Ureter (tissue), 1 donor: ENCODE measurements around the gene MGARP. TPM values are rescaled to one million over a fixed set of nuclear protein-coding genes. Genes with fewer than 3 reads are reported as not detected.

Source experiments
- DNase-seq: peaks from one replicate; pipeline ENCODE4 v3.0.0-alpha.2; 2020; ENCODE audit warnings: low spot score
- total RNA-seq: library from RNA; stranded (reverse); gene quantifications from one replicate; pipeline ENCODE4 v1.2.4, GENCODE V29; 2023
- donor health status: DM: yes; HTN: yes; CAD: no.

Gene MGARP
- total RNA-seq, 1 donor from 2014 or later = 0.75 TPM

- no peak for DNase-seq
These were observed 36.3 kb downstream of the MGARP start for GRCh38 chr4:139243448-139244365.

DNA sequence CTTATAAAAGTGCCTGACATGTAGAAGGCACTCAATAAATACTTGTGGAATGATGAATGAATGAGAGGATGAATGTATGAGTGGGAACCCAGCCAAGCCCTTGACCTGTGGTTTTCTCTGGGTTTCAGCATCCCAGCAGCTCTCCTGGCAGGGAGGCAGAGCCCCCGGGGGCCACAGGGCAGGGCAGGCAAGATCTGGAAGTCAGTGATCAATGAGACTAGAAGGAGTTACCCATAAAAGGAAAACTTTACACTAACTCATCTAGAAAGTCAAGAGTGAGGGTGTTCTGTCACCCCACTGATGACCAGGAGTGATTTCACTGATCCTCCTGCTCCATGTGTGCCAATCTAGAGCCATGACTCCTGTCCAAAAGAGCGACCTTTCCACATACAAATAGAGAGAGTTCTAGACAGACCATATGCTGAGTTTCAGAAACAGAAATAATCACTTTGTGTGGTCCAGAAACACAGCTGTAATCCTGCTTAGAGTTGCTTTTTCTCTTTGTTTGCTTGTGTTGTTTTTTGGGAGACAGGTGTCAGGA, 37.4 kb downstream of the MGARP start:
- no peak for DNase-seq

DNA sequence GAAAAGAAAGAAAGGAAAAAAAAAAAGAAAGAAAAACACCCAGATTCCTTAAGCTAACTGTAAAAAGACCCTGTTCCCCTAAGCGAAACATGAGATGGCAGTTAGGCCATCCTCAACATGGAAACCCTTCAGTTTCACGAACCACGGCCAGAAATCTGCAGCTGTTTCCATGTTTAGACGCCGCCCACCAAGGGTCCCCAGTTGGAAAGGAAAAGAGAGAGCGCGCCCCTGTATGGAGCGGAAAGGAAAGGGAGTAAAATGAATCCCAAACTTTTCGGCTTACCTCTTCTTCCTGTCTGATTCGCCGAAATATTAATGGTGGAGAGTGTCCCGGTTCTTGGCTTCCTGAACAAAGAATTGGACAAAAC, 38.3 kb downstream of the MGARP start:
- no peak for DNase-seq

GRCh38 chr4:139241086-139241783, 38.8 kb downstream of the MGARP start:
- no peak for DNase-seq

GRCh38 chr4:139239127-139239772, 40.8 kb downstream of the MGARP start:
- DNase-seq = no peak

DNA sequence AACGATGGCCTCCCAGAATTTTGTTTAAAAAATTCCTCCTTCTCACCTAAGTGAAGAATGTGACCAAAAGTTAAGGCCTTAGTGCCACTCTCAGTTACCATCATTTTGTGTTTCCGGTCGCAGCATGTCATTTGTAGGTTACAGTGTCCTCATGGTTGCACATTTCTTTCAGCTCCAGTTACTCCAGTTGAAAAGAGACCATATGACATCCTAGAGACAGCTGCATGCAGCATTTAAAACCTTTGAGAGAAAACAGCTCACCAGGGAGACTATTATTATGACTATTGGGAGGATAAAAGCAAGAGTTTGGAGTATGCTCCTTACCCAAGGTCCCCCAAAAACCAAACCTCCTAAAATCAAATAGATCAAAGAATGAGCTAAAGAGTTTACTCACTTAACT, 45.8 kb downstream of the MGARP start:
- DNase-seq = no peak

DNA sequence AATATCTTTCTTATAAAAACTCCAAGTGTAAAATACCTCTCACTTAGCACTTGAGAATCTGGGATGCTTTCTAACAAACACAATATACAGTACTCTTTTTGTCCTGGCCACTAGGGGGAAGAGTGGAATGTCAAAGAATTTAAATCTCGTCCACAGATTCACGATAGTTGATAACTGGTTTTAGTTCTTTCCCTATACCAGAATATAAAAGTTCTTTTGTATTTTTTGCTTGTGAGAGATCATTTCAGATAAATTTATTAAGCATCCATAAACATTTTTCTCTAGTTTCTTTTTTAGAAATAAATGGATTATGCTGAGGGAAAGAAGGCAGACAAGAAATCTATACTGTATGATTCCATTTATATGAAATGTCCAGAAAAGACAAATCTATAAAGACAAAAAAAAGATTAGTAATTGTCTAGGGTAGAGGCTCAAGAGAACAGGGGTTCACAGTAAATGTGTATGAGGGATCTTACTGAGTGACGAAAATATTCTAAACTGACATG, 50.4 kb downstream of the MGARP start:
- DNase-seq = no peak

DNA sequence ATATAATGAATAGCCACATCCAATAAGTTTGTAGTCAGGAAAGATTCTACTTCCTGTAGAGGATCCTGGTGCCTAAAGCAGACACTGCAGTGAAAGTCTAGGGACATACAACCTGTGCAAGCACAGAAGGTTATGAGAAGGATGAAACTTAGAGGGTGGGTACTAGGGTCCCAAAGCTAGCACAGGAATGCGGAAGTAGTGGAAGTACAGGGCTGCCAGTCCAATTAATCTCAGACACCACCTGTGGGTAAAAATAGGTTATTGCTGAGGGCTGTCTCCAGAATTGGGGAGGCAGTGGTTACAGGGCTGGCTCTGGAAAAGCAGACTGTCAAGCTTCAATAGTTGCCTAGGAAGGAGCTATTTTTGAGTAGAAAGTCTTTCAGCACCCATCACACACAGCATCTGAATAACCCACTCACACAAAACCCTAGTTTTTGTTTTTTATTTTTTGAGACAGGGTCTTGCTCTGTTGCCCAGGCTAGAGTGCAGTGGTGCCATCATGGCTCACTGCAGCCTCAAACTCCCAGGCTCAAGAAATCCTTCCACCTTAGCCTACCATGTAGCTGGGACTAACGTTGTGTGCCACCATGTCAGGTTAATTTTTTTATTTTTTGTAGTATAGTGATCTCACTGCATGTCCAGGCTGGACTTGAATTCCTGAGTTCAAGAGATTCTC, 52.2 kb downstream of the MGARP start:
- DNase-seq = no peak

GRCh38 chr4:139223682-139224317, 56.2 kb downstream of the MGARP start:
- DNase-seq = no peak

- DNase-seq = no peak
These were observed 57.8 kb downstream of the MGARP start for GRCh38 chr4:139222215-139222614.

GRCh38 chr4:139221687-139222086, 58.3 kb downstream of the MGARP start:
- no peak for DNase-seq

- no peak for DNase-seq
These were observed 60.5 kb downstream of the MGARP start for GRCh38 chr4:139219450-139220055.

Other genes starting within 250 kb of the MGARP start
- 59.7 TPM for gene ELF2, start 103.0 kb downstream of the MGARP start, total RNA-seq
- gene NAA15, start 21.3 kb upstream of the MGARP start, total RNA-seq = 59.0 TPM
- gene NDUFC1, start 22.3 kb upstream of the MGARP start, total RNA-seq = 59.8 TPM
- 9.4 TPM for gene RAB33B, start 173.9 kb upstream of the MGARP start, total RNA-seq